ENCODE results near the gene CAVIN2.

Gene CAVIN2

DNA sequence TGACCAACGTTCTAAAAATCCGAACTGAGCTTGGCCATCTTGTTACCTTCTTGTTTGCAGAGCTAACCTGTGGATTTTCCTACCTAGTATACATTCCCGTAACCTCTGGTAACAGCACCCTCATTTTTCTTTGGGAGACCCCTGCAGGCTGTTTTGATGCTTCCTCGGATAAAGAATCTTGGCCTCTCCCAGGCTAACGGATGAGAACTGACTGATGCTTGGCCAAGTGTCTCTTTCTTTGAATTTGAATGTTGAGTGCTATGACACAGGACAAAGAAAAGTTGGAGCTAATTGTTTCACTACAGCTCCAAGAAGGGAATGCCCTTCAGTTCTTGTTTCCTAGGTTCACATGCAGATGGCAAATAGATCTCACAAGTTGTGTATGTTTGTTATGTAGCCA lies 19.3 kb upstream of the CAVIN2 start:
- DNase-seq (ENCODE audit: low read depth, low spot score) = no peak

GRCh38 chr2:191864628-191865374 lies 17.9 kb upstream of the CAVIN2 start:
- no peak for DNase-seq (ENCODE audit: low read depth, low spot score)

GRCh38 chr2:191863988-191864387 lies 17.1 kb upstream of the CAVIN2 start:
- no peak for DNase-seq (ENCODE audit: low read depth, low spot score)

GRCh38 chr2:191862156-191862775 lies 15.4 kb upstream of the CAVIN2 start:
- DNase-seq (ENCODE audit: low read depth, low spot score) = no peak

DNA sequence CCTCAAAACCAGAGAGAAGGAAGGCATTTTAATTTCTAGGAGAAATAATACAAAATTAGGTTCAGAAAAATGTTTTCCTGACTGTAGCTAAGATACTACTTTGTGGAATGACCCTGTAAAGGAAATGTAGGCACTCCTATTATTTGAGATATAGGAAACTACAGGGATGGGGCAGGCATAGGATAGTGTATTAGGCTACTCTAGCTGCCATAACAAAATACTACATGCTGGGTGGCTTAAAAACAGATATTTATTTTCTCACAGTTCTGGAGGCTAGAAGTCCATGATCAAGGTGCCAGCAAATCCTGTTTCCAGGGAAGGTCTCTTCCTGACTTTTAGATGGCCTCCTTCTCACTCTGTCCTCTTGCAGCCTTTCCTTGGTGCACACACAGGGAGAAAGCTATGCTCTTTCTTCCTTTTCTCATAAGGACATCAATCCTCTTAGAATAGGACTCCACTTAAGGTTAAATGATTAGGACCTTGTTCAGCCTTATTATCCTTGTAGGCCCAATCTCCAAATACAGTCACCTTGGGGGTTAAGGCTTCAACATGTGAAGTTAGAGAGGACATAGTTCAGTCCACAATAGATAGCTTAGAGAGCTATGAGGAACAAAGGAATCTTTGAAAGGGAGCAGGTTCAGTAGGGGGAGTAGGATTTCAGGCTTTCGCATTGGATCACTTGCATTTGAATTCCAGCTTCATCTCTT lies 14.0 kb upstream of the CAVIN2 start:
- no peak for DNase-seq (ENCODE audit: low read depth, low spot score)

GRCh38 chr2:191859681-191860080 lies 12.8 kb upstream of the CAVIN2 start:
- no peak for DNase-seq (ENCODE audit: low read depth, low spot score)

DNA sequence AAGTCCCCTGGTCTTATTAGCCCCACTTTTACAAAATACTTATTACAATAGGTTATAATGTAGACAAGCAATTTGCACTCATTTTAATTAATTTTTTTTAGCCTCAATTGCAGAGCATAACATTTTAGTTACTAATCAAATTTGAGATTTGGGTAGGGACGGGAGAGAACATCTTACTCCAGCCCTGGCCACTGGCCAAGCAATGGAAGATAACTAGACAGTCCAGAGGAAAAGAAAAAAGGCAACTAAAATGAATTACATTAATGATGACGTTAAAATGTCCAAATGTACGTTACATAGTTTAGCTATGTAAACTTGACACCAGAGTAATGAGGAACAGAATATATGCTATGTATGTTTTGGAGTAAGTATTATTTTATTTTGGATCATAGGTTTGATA lies 11.0 kb upstream of the CAVIN2 start:
- no peak for DNase-seq (ENCODE audit: low read depth, low spot score)

DNA sequence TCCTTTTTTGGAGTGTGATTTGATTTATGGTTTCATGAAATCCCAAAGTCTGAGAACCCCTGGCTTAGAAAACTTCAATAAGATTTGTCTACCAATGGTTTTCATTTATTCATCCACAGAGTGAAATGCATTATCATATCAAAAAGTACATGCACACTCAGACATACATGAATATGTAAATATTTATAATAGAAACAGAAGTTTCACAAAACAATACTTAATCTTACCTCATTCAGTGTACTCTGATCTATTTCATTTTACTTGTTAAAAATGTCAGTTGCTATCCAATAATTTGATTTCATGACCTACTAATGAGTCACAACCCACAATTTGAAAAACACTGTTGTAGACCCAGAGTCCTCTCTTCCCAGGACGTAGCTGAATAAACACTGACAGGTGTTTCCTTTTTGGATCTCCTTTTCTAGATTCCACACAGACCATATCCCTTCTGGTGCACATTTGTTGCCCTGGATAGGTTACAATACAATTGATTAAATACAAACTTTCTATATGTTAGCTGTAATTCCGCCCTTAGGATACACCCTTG lies 10.4 kb upstream of the CAVIN2 start:
- DNase-seq (ENCODE audit: low read depth, low spot score) = no peak

GRCh38 chr2:191856111-191856876 lies 9.4 kb upstream of the CAVIN2 start:
- no peak for DNase-seq (ENCODE audit: low read depth, low spot score)

DNA sequence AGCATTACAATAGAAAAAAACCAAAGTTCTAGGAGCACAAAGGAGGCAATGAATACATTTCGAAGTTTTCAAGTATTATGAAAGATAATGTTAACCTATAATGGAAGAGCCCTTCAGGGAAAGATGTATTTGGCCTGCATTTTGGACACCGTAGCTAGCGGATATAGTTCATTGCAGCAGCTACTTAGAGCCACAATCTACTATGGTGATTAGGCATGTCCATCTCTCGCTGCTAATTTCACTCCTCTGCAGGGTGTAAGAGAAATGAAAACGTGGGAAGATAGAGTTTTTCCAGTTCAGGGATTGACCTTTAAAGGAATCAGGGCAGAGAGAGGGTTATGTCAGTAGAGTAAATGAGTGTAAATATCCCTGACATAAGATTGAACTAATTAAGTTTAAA lies 8.5 kb upstream of the CAVIN2 start:
- DNase-seq (ENCODE audit: low read depth, low spot score) = no peak

DNA sequence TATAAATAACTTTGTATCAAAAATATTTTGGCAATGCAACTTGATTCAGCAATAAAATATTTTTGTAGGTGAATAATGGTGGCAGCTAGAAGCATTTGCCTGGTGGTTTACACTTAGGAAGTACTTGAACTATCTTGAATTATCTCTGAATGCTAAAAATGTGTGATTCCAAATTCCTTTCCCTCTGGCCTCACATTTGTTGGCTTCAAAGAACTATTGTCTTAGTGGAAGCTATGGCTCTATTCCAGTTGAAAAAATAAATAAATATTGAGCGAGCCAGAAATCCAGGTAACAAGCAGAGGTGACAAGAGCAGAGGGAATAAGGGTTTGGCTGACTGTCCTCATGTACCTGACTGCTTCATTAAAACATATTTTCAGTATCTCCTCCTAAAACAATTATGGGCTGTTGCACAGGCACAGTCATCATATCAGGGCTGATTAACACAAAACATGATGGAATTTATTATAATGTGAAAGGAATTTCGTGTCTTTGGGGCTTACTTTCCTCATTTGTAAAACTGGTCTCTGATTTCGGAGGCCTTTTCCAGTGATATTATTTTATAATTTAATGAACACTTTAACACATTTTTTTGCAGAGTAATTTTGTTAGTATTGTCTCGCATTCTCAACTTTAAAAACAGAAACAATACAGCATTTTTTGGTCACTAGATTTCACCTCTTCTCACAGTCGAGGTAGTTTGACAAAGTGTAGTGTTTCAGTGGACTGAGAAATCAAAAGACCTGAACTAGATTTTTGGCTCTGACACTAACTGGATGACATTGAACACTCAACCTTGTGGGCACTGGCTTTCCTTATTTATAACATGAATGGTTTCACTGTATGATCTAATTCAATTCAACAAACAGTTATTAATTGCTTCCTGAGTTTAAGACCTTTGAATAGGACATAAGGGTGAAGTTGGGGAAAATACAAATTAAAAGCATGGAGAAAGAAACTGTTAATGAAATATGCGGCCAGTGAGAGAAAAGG lies 7.8 kb upstream of the CAVIN2 start:
- no peak for DNase-seq (ENCODE audit: low read depth, low spot score)

GRCh38 chr2:191853843-191854242 lies 7.0 kb upstream of the CAVIN2 start:
- no peak for DNase-seq (ENCODE audit: low read depth, low spot score)

GRCh38 chr2:191851158-191851557 lies 4.3 kb upstream of the CAVIN2 start:
- DNase-seq (ENCODE audit: low read depth, low spot score) = no peak

GRCh38 chr2:191848771-191849767 lies 2.2 kb upstream of the CAVIN2 start:
- DNase-seq (ENCODE audit: low read depth, low spot score) = no peak

GRCh38 chr2:191847764-191848163 lies 876 bp upstream of the CAVIN2 start:
- DNase-seq (ENCODE audit: low read depth, low spot score) = no peak

DNA sequence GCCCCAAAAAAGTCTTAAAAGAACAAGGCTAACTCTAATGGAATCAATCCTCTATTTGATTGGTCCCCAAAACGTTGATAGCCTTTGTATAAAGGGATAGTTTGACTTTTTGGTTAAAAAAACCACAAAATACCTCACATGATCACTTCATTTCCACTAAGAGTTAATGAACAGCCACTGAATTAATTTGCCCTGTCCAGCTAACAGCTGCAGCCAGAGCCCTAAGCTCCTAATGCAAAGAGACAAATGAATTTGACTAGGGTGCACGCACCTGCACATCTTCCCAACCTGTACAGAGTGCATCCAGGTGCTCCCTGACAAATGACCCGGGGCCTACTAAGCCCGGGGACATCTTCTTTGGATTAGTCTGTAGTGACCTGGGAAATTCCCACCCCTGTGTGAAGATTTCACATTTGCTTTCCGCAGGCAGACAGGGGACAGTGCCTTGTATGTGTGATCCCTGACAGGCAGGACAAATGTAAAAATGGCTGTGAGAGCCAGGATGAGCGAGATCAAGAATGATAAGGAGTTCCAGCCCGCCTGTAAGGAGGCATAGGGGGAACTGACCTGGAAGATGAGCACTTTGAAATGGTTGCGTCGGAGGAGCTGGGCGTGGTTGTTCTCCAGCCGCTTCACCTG lies 893 bp downstream of the CAVIN2 start:
- no peak for DNase-seq (ENCODE audit: low read depth, low spot score)

DNA sequence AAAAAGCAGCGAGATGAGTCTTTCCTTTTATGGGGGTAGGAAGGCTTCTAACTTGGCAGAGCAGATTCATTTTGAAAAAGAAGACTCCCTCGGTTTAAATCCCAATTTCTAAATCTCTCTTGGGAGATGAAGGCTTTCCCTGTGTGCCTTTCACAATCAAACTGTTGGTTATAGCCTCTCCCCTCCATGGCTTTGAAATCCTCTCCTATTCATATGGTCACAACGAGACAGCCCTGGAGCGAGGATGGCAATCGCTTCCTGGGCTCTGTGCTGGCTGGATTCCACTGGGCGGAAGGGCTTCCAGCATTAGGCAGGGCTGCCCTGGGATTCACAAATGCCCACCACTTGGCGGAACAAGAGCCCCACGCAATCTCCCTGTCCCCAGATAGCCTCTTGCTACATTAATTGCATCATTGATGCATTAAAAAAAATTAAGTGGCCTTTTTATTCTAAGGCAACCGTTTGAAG lies 1.6 kb downstream of the CAVIN2 start:
- no peak for DNase-seq (ENCODE audit: low read depth, low spot score)

GRCh38 chr2:191844706-191845105 lies 2.2 kb downstream of the CAVIN2 start:
- DNase-seq (ENCODE audit: low read depth, low spot score) = no peak

DNA sequence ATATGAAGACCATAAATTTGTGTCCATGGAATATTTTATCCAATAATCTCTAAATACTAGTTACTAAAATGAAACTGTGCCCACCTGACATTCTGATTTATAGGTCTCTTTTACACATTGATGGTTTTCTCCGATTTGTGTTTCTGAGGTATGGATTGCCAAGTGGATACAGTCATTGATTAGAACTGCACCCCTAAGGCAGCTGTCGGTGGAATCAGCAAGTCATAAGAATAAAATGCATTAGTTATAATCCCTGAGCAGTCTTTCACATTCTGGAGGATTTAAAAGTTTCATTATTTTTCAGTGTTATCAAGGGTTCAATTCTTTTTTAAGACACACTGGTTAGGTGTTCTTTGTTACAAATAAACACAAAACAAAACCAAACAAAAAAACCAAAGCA lies 6.0 kb downstream of the CAVIN2 start:
- DNase-seq (ENCODE audit: low read depth, low spot score) = no peak

Data from activated CD4-positive, CD25-positive, alpha-beta regulatory T cell treated with anti-CD3 and anti-CD28 coated beads, Interleukin-2, amount 50 U/mL, for 16 hours (primary cell).